Measurements from ENCODE around the gene EXOC4.
"Not testable (repeated sequence)": the region's sequence is repeated elsewhere in the genome, so short reads cannot be mapped to it uniquely, and the experiment has no call there.

Gene EXOC4

GRCh38 chr7:133777701-133778100 is 524.8 kb downstream of the EXOC4 start:
- Histone ChIP-seq H3K4me3 (no peak overlapping the region), H3K27ac (no peak overlapping the region)
- TF ChIP-seq CTCF (IDR thresholded peaks at IDR 0.05), result no peak
- no peak for DNase-seq (ENCODE audit: low spot score)

GRCh38 chr7:133778472-133778871 is 525.6 kb downstream of the EXOC4 start:
- Histone ChIP-seq H3K4me3 (no peak overlapping the region), H3K27ac (no peak overlapping the region)
- no peak for DNase-seq (ENCODE audit: low spot score)
- TF ChIP-seq CTCF (IDR thresholded peaks at IDR 0.05), result no peak

- DNase-seq (ENCODE audit: low spot score); H3K4me3 ChIP-seq; H3K27ac ChIP-seq: not testable (repeated sequence)
Observed at GRCh38 chr7:133779538-133779937, 526.7 kb downstream of the EXOC4 start.

- no peak for TF ChIP-seq CTCF (IDR thresholded peaks at IDR 0.05)
- H3K4me3 ChIP-seq, result no peak overlapping the region
- DNase-seq (ENCODE audit: low spot score), result no peak
- H3K27ac ChIP-seq, result no peak overlapping the region
Observed at GRCh38 chr7:133780912-133781311, 528.0 kb downstream of the EXOC4 start.

GRCh38 chr7:133781486-133782090 is 528.7 kb downstream of the EXOC4 start:
- H3K27ac ChIP-seq, result no peak overlapping the region
- DNase-seq (ENCODE audit: low spot score), result no peak
- TF ChIP-seq CTCF (IDR thresholded peaks at IDR 0.05), result no peak
- no peak overlapping the region for H3K4me3 ChIP-seq

- no peak for TF ChIP-seq CTCF (IDR thresholded peaks at IDR 0.05)
- Histone ChIP-seq H3K4me3 (no peak overlapping the region), H3K27ac (no peak overlapping the region)
- DNase-seq (ENCODE audit: low spot score), result no peak
Observed at GRCh38 chr7:133782470-133782869, 529.6 kb downstream of the EXOC4 start.

- no peak overlapping the region for H3K4me3 ChIP-seq
- no peak overlapping the region for H3K27ac ChIP-seq
- no peak for DNase-seq (ENCODE audit: low spot score)
- TF ChIP-seq CTCF (IDR thresholded peaks at IDR 0.05), result no peak
Observed at GRCh38 chr7:133783276-133783675, 530.4 kb downstream of the EXOC4 start.

Measured in coronary artery (tissue), 2 donors.